WTC11 (cell line): ENCODE results near the gene LIMK1.

Experiments
- CTCF ChIP-seq: fragments of 200-600 bp; IDR thresholded peaks from 2 replicates; pipeline ENCODE4 v1.8.0; 2022; ENCODE audit warnings: antibody characterized with exemption
- ESRRA ChIP-seq: sonication (generic); formaldehyde crosslinking; IDR thresholded peaks from 2 replicates; pipeline ENCODE4 v1.8.1; 2022; ENCODE audit warnings: mild to moderate bottlenecking, missing genetic modification reagents, borderline replicate concordance
- SP1 ChIP-seq: sonication (generic); formaldehyde crosslinking; conservative IDR thresholded peaks from 2 replicates; pipeline ENCODE4 v1.8.1; 2022; ENCODE audit warnings: missing genetic modification reagents

GRCh38 chr7:74130518-74130917 lies 46.9 kb downstream of the LIMK1 start:
- TF ChIP-seq SP1: no peak
- no peak for TF ChIP-seq CTCF
- no peak for TF ChIP-seq ESRRA
